HG03159 (cell line): Measurements from ENCODE around the gene ZDHHC8.

Source experiments
- ATAC-seq: cut with Tn5 transposase; IDR thresholded peaks from one replicate; pipeline ENCODE4 v1.9.1; 2021; ENCODE audit warnings: mild to moderate bottlenecking, moderate library complexity; ENCODE audit not compliant: unreplicated experiment

The ZDHHC8 gene

DNA sequence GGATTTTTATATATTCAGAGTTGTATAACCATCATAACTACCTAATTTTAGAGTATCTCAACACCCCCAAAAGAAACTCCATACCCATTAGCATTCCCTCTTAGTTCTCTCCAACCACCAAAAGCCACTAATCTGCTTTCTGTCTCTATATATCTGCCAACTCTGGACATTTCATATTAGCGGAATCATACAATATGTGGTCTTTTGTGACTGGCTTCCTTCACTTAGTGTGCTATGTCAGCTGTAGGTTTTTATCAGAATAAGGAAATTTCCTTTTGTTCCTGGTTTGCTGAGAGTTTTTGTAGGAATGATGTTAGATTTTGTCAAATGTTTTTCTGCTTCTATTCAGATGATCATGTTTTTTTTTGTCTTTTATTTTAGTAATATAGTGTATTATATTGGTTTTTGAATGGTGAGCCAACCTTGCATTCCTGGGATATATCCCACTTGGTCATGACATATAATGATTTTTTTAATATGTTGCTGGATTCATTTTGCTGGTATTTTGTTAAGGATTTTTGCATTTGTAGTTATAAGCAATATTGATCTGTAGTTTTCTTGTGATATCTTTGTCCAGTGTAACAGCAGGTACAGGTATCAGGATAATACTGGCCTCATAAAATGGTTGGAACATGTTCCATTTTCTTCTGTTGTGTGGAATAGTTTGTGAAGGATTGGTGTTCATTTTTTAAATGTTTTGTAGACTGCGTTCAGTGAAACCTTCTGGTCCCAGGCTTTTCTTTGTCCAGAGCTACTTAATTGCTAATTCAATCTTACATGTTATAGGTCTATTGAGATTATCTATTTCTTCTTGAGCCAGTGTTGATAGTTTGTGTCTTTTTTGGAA, 34.8 kb upstream of the ZDHHC8 start:
- no peak for ATAC-seq

DNA sequence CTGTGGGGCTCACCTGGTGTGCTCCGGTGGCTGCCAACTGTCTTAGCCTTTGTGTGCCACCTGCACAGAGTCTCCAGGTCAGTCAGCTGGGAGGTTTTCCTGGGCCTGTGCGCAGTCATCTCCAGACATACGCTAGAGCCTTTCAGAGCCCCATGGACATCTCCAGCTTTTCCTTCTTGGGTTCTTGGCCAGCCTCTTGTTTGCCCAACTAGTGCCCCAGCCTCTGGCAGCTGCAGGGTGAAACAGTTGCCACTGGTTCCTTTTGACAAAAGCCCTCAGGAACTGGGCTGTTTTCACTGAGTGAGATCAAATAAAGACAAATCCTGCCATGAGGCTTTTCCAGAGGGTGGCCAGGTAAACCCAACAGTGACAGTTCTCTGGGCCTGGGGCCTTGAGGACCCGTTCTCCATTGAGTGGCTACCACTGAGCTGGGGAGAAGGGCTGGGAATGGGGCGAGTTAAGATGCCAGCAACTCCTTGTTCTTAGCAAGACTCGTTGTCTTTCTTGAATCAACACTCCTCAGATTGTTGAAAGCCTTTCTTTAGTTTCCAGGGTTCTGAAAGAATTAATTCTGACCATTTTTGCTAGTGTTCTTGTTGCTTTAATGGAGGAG, 32.4 kb upstream of the ZDHHC8 start:
- ATAC-seq: no peak

DNA sequence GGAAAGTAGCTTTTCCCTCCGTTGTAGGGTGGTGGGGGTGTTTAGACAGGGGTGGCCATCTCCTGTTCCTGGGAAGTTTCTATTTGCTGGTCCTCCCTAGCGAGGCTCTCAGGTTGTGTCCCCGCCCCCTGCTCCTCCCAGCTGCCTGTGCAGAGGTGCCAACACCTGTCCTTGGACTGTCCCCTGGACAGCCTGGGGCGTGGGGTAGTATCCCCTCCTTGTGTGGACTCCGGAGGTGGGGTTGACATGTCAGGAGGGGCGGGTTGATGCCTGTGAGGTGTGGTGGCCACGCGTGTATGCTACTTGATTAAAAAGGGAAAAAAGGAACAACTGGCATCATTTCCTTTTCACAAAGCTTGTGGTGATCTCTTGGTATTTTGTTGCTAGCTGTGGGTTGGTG, 30.0 kb upstream of the ZDHHC8 start:
- no peak for ATAC-seq

DNA sequence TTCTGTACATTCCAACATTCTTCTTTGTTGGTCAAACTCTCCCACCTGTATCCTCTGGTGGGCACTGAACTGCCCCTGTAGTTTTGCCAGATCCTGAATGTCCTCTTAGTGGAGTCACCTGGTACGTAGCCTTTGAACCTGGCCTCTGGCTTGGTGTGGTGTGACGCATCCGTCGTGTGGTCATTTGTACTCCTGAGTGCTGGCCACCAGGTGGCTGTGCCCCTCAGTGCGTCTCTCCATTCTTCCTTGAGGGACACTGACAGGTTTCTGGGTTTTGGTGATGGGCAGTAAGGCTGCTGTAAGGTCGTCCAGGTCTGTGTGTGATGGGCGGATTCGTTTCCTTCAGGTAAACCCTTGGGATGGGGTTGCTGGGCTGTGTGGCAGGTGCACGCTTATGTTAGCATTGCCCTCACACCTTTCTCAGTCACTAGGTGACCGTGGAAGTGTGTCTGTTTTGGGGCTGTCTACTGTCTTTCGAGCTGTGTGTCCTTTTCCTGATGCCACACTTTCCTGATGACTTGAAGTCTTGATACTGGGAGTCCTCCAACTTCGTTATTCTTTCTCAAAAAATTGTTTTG, 29.3 kb upstream of the ZDHHC8 start:
- no peak for ATAC-seq

DNA sequence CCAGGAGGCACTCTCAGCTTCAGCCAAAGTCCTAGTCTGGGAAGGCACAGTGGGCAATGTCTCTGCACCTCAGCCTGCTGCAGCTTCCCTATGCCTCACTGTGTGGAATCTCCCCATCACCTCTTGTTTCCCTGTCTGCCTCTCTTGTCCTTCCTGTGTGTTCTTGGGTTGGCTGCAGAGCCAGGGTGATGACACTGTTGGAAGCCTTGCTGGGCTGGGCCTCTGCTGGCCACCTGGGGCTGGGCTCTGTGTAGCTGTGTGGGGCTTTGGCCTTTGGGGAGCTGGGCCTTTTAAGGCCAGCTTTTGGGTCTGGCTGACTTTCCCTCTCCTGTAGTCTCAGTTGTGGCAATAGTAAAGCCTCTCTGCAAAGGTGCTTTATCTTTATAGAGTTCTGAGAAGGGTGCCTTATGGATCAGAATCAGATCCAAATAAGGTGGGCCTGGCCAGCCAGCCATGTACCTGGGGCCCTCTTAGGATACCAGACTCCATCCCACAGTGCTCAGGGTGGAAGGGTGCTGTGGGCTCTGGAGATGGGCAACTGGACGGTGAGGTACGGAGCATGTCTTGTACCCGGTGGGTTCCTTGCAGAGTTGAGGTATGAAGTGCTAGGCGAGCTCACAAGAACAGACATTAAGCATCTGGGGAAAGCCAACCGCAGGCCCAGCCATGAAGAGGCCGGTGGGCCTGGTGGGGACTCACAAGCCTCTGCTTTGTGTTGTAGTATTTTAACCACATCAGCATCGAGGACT, 26.0 kb upstream of the ZDHHC8 start:
- ATAC-seq: no peak

DNA sequence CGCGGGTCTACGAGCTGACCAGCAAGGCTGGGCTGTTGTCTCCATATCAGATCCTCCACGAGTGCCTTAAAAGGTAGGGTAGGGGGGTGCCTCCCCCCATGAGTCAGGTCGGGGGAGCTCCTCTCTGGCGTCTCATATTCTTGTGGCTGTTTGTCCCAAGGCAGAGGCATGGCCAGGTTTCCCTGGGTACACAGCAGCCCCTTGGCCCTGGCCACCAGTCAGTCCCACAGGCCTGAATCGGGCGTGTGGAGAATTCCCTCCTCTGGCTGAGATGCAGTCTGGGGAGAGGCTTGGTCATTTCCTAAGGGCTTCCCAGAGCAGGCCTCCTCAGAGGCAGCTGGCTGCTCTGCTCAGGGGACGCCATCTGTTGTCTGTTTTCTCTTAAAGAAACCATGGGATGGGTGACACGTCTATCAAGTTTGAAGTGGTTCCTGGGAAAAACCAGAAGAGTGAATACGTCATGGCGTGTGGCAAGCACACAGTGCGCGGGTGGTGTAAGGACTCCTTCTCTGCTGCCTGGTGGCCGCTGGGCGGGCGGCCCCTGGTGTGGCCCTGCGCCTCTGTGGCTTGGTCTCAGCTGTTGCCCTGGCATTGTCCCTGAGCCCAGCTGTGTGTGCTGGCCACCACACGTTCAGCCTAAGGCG, 25.3 kb upstream of the ZDHHC8 start:
- no peak for ATAC-seq

DNA sequence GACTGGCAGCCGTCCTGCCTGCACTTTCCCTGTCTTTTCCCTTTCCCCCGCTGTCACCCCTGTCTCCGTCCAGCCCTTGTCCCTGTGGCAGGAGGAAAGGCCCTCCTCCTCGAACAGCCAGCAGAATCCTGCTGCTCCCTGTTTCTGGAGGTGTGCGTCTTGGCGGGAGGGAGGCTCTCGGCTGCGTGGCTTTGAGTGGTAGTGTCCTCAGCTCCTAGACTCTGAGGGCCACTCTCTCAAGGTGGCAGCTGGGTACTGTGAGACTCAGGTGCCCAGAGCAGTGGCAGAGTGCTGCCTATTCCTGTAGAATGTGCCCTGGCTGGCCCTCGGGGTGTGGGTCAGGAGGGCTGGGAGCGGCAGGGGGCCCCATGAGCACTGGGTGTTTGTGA, 24.8 kb upstream of the ZDHHC8 start:
- ATAC-seq: no peak

DNA sequence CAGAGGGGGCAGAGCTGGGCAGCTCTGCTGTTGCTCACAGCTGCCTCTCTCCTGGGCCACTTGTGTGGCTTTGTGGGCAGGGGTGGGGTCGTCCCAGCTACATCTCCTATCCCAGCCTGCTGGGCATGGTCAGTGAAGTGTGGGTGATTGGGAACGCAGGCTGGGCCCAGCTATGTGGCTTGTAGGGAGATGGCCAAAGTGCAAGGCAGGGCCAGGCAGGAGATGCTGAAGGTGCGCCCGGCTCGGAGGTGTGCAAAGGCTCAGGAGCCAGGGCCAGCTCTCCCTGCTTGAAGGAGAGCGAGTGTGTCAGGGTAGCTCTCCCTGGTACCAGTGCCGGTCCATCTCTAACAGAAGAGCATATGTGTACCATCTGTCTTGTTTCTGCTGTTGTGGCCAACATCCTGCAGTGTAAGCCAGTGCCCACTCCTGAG, 24.1 kb upstream of the ZDHHC8 start:
- ATAC-seq: no peak

DNA sequence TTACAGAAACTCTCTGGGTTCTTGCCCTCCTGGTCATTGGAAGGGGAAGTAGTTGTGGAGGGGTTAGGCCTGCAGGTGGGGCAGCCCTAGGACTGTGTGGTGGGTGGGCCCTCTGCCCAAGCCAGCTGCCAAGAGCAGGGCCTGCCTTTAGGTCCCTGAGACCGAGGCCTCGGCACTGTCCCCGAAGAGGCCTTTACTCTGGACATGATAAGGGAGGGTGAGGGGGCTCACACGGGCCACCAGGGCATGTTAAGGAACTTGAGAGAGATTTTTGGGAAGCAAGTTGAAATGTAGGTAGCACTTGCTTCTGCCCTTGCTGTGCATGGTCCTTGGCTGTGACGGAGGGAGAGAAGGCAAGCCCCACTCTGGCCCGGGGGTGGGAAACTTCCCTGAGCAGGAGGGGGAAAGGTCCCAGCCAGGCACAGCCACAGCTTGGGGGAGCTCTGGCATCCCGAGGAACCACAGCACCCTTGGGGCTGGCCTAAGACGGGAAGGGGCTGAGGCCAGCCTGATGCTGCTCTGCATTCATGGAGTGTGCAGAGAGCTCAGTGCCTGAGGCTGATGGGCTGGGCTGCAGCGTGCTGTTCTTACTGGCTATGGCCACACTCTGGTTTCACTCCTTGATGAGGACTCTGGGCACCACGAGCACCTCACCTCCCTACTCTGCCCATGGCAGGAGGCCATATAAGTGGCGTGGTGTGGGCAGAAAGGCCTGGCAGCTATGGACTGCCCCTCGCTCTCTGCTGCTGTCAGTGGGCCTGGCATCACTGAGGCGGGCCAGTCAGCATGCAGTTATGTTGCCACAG, 23.4 kb upstream of the ZDHHC8 start:
- no peak for ATAC-seq

DNA sequence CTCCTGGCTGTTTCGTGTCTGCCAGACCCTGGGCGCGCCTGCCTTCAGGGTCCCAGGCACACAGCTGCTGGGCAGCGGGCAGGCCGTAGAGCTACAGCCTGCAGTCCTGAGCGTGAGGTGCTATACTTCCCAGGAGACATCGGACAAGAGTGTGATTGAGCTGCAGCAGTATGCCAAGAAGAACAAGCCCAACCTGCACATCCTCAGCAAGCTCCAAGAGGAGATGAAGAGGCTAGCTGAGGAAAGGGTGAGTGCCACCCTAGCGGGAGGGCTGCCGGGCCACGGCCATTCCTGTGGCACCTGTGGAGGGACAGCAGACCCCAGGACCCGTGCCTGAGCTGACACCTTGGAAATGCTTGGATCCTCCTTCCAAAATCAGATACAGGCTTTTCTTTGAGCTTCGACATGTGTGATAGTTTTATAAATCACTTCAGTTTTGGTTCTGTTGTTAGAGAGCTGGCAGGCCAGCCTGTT, 22.8 kb upstream of the ZDHHC8 start:
- ATAC-seq: no peak

DNA sequence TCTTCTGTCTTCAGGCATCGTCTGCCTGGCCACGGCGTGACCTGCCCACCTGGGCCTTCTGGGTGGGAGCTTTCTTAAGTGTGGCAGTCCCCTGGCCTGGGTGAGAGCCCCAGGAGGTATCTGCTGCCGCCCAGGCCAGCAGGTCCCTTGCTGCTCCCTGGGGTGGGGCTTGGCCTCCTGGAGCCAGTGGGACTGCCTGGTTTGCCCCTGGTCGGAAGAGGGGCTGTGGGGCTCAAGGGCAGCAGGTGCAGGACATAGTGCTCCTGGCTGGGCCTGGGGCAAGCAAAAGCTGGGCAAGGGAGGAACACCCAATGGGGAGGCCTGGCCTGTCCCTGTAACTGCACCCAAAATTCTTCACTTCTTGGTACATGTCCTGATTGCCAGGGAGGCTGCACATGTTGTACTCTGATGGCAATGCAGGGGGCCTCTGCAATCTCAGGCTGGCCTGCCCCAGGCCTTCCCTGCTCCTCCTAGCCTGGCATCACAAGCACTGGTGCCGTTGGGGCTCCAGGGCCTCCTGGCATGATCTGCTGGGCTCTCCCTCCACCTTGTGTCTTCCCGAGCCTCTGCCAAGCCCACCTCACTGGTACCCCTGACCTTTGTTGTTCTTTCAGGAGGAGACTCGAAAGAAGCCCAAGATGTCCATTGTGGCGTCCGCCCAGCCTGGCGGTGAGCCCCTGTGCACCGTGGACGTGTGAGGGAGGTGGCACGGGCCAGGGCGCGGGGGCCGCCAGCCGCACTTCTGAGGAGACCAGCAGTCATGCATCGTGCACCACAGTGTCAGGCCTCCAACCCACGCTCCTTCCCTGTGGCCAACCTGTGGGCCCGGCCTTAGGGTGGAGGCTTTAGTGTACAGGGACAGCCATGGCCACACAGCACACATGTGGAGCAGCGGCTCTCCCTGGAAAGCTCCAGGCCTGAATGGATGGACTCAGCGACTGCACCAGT, 21.9 kb upstream of the ZDHHC8 start:
- ATAC-seq: no peak

DNA sequence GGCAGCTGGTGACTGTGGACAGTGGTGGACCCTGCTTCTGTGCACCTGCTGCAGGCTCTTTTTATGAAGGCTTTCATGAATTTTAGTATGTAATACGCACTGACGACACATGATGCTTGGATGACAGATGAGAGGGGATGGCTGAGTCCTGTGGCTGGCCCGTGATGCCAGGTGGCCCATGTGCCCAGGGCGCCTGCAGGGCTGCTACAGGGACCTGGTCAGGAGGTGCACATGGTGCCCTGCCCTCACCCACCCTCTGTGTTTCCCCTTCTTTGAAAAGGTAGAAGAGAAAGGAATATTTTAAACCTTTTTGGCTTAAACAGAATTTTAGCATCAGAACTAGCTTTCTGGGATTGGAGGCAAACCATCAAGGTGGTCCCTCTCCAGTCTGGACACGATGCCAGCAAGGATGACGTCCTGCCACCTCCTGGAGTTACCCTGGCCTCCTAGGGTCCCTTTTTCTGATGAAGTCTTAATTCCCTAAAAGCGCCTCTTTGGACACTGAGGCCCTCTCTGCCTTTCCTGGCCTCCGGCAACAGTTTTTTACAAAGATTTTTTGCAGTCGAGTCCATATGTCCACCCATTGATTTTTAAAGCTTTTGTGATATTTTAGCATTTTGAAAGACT, 21.1 kb upstream of the ZDHHC8 start:
- no peak for ATAC-seq

DNA sequence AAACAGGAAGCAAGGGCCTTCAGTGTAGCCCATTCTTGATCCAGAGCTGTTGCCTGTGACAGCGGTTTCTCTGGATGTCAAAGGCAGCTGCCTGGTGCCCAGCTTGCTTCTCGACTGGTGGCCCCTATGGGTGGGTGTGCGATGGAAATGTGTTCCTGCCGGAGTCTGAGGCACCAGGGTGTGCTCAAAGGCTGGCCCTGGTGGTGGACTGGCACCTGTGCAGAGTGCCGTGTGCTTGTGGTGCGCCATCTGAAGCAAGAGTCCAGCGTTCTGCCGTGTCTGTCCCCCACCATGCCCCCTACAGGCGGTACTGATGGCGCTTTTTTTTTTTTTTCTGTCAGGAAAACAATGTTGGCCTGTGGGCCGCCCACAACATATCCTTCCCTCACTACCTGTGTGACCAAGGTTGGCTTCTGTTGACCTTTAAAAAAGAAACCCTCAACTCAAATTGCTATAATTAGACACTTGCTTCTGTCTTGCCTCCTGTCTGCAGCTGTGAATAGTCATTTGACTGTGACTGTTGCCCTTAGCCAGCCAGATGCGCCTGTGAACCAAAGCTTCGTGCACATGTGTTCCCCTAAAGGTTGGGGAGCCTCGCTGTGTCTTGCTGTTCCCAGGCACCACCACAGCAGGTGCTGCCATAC, 20.4 kb upstream of the ZDHHC8 start:
- no peak for ATAC-seq

DNA sequence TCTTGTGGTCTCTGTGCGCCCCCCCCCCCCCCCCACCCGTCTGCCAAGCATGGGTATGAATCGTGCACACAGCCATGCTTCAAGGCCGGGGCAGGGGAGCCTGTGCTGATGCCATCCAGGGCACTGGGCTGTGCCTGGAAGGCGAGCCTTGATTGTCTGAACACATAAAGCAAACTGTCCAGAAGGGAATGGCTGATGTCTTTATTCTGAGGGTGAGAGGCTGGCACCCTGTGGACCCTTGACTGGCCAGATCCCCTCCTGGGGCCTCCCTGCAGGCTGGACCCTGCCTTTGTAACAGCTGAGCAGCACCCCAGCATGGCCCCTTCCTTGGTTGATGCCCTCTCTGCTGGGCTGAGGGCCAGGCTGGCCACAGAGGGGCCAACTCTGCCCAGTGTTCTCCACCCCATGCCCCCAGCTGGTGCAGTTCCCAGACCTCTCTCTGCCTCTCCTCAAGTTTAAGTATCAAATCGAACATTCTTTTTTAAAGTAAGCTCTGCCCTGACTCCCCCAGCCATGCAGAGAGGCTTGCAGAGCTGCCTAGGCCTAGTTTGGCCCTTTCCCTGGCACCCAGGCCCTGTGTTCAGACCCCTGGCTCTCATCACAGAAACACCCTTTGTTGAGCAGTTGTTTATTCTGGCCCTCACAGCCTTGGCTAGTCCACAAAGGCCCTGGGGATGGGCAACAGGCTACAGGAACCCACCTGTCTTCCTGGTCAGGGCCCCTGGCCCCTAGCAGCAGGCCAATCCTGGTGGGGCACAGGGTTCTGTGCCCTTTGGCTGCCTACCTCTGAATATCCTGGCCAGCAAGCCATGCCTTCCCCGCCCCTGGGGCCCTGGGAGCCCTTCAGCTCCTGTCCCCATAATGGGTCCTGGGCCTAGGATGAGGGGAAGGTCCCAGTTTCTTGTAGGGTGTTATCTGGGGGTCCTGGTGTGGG, 19.6 kb upstream of the ZDHHC8 start:
- no peak for ATAC-seq

DNA sequence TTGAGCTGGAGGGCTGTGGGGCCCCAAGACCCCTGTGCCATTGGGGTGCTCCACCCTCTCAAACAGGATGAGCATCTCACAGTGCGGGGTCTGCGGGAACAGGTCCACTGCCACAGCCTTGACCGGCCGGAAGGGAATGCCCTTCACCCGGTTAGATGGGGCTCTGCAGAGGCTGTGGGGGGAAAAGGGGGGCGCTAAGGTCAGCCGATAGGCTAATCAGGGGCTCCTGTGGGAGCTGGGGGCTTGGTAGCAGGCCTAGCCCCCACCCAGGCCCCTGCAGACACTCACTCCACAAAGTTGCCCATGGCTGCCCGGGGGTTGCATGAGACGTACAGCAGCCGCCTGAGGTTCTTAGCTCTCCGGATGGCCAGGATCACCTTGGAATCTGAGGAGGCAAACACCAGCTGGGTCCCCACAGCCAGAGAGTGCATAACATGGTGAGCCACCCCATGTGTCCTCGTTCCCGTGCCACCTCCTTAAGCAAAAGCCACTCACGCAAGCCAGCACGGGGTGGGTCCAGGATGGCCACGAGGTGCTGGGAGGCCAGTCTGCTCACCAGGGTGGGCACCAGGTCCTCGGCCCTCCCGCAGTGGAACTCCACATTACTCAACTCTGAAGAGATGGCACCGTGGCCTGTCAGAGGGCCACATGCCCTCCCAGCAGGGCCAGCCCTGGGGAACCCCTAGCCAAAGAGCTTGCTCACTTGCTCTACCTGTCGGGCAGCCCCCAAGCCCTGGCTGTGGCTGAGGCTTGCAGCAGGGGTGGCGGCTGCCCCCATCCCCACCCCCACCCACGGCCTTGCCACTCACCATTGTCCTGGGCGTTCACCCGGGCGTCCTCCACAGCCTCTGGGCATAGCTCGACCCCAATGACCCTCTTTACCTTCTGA, 18.7 kb upstream of the ZDHHC8 start:
- ATAC-seq: no peak
